ENCODE results near the gene CELF1. TPM values are rescaled to one million over a fixed set of nuclear protein-coding genes. Genes with fewer than 3 reads are reported as not detected.

Gene CELF1
- total and polyA plus RNA-seq, 2 of the 4 experiments (the other 2 are of a cell fraction), result 63.3 to 135 TPM

DNA sequence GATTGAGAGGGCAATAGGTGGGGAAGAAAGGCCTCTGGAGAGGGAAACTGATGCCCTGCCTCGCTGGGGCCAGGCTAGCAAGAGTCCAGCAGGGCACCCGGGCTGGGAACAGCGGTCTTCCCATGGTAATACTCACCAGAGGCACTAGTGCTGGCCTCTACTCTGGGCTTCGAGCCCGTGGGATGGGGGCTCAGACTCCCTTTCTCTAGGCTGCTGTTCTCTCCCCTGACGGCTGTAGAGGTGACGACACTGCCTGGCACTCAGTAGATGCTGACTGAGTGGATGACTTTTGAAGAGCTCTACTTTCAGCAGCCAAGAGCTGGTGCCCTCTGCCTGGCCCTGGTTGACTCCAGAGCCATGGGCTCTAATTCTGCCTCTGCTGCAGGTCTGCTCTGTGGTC lies 42.1 kb upstream of the CELF1 start:
- Histone ChIP-seq H2BK20ac (ENCODE audit: low read depth, low read length) (no peak overlapping the region), H3K27me3 (ENCODE audit: control insufficient read depth, insufficient read depth, low read length) (peaks cover 52% of the 10 kb centered on the region), H3K4me3 (ENCODE audit: insufficient read depth, low read depth, low read length) (no peak overlapping the region), H3K79me1 (ENCODE audit: low read depth in 1 of 2, low read length in 2 of 2) (no peaks in the 10 kb centered on the region), H2BK15ac (ENCODE audit: low read depth, low read length) (no peak overlapping the region), H2BK5ac (ENCODE audit: low read depth, low read length, poor library complexity, severe bottlenecking) (no peak overlapping the region), H4K5ac (ENCODE audit: low read depth, low read length) (no peak overlapping the region), H3K4me1 (ENCODE audit: control insufficient read depth, insufficient read depth, low read length) (no peaks in the 10 kb centered on the region), H3K9me3 (ENCODE audit: control insufficient read depth, insufficient read depth, low read length) (no peaks in the 10 kb centered on the region; the same call in 1 of the 2 replicates), H2AFZ (replicated peaks; ENCODE audit: low read length, poor library complexity) (no peak overlapping the region), H3K56ac (ENCODE audit: extremely low read depth, insufficient read depth, low read length) (no peak overlapping the region), H3K18ac (ENCODE audit: low read depth, low read length) (no peak overlapping the region), H3K4ac (ENCODE audit: low read depth, low read length) (no peak overlapping the region), H3K36me3 (ENCODE audit: control insufficient read depth, insufficient read depth, low read length) (no peaks in the 10 kb centered on the region), H3K23ac (ENCODE audit: low read depth, low read length) (no peak overlapping the region), H2AK9ac (replicated peaks; ENCODE audit: low read depth, low read length, poor library complexity) (no peak overlapping the region), H2BK120ac (ENCODE audit: low read depth, low read length) (no peak overlapping the region), H2AK5ac (ENCODE audit: low read depth, low read length) (no peak overlapping the region), H3K9ac (ENCODE audit: low read depth, low read length) (no peak overlapping the region), H4K8ac (ENCODE audit: low read depth in 2 of 2, low read length in 2 of 2) (no peak overlapping the region), H4K91ac (ENCODE audit: insufficient read depth, low read depth, low read length) (no peak overlapping the region), H3K9me1 (ENCODE audit: insufficient read depth, low read length) (no peaks in the 10 kb centered on the region), H3K14ac (replicated peaks; ENCODE audit: low read depth, low read length) (no peak overlapping the region), H4K20me1 (ENCODE audit: insufficient read depth, low read length) (no peaks in the 10 kb centered on the region), H3K27ac (ENCODE audit: insufficient read depth, low read length) (no peak overlapping the region), H3K4me2 (ENCODE audit: low read depth, low read length) (no peak overlapping the region)
- 40% methylated on average over 2 of the region's 7 CpGs; no CpG with 5 or more reads in 1 of the 2 experiments for WGBS, 2 experiments (ENCODE audit: extremely low coverage in 2 of 2, insufficient read length in 1 of 2)
- in situ Hi-C loops (cut with MboI; ENCODE audit: low sequenced_read_pairs), result no loop called here
- ChIA-PET CTCF (interaction anchor here (0.9 to 1.1 kb wide), 3 partner anchors 9 to 31 kb away, joined by 3 to 6 read pairs (median 5); partner anchors contain the start of gene FAM180B), POLR2A (ENCODE audit: unreplicated experiment) (no interaction called here)
- intact Hi-C loops (cut with micrococcal nuclease), result no loop called here
- ATAC-seq (ENCODE audit: low read depth), result no peak
- dilution Hi-C loops (cut with HindIII; ENCODE audit: low sequenced_read_pairs, unreplicated experiment), result no loop called here
- BruUV-seq (replicated peaks), result no TSS peak
- no peak for TF ChIP-seq SMC3 (IDR thresholded peaks at IDR 0.05; ENCODE audit: low read depth, low read length)
- no peak for TF ChIP-seq RFX5 (IDR thresholded peaks at IDR 0.05; ENCODE audit: low read depth, low read length)
- TF ChIP-seq RCOR1 (IDR thresholded peaks at IDR 0.05; ENCODE audit: insufficient replicate concordance, low read length), result no peak
- TF ChIP-seq RAD21 (IDR thresholded peaks at IDR 0.05; ENCODE audit: low read length), result no peak
- TF ChIP-seq NFE2L2 (IDR thresholded peaks at IDR 0.05; ENCODE audit: low read depth, low read length), result no peak
- TF ChIP-seq, protein P1, sequence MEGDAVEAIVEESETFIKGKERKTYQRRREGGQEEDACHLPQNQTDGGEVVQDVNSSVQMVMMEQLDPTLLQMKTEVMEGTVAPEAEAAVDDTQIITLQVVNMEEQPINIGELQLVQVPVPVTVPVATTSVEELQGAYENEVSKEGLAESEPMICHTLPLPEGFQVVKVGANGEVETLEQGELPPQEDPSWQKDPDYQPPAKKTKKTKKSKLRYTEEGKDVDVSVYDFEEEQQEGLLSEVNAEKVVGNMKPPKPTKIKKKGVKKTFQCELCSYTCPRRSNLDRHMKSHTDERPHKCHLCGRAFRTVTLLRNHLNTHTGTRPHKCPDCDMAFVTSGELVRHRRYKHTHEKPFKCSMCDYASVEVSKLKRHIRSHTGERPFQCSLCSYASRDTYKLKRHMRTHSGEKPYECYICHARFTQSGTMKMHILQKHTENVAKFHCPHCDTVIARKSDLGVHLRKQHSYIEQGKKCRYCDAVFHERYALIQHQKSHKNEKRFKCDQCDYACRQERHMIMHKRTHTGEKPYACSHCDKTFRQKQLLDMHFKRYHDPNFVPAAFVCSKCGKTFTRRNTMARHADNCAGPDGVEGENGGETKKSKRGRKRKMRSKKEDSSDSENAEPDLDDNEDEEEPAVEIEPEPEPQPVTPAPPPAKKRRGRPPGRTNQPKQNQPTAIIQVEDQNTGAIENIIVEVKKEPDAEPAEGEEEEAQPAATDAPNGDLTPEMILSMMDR (conservative IDR thresholded peaks at IDR 0.05; ENCODE audit: low read depth, low read length), result no peak
- TF ChIP-seq, protein P2, sequence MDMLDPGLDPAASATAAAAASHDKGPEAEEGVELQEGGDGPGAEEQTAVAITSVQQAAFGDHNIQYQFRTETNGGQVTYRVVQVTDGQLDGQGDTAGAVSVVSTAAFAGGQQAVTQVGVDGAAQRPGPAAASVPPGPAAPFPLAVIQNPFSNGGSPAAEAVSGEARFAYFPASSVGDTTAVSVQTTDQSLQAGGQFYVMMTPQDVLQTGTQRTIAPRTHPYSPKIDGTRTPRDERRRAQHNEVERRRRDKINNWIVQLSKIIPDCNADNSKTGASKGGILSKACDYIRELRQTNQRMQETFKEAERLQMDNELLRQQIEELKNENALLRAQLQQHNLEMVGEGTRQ (IDR thresholded peaks at IDR 0.05; ENCODE audit: low read depth, low read length), result no peak
- TF ChIP-seq, protein P3, sequence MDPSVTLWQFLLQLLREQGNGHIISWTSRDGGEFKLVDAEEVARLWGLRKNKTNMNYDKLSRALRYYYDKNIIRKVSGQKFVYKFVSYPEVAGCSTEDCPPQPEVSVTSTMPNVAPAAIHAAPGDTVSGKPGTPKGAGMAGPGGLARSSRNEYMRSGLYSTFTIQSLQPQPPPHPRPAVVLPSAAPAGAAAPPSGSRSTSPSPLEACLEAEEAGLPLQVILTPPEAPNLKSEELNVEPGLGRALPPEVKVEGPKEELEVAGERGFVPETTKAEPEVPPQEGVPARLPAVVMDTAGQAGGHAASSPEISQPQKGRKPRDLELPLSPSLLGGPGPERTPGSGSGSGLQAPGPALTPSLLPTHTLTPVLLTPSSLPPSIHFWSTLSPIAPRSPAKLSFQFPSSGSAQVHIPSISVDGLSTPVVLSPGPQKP (IDR thresholded peaks at IDR 0.05; ENCODE audit: borderline replicate concordance, low read depth, low read length), result no peak
- TF ChIP-seq CEBPB (IDR thresholded peaks at IDR 0.05; ENCODE audit: low read depth, low read length), result no peak
- no peak for TF ChIP-seq FOS (IDR thresholded peaks at IDR 0.05; ENCODE audit: low read depth, low read length)
- TF ChIP-seq MAFK (IDR thresholded peaks at IDR 0.05; ENCODE audit: low read depth, low read length), result no peak
- no peak for TF ChIP-seq MXI1 (IDR thresholded peaks at IDR 0.05; ENCODE audit: borderline replicate concordance, low read depth, low read length)
- TF ChIP-seq CHD1 (IDR thresholded peaks at IDR 0.05; ENCODE audit: low read depth, low read length), result no peak
- TF ChIP-seq POLR2A (IDR thresholded peaks at IDR 0.05; ENCODE audit: low read depth, low read length), result no peak
- no peak for TF ChIP-seq BHLHE40 (IDR thresholded peaks at IDR 0.05; ENCODE audit: low read depth, low read length)
- TF ChIP-seq MAZ (IDR thresholded peaks at IDR 0.05; ENCODE audit: borderline replicate concordance, low read depth, low read length), result no peak
- no peak for DNase-seq

Measured in IMR-90 (cell line).